GM20431 (cell line): ENCODE measurements around the gene TMEM247.

Experiments used
- in situ Hi-C: fragments of 300-500 bp; cut with MseI, MboI; formaldehyde crosslinking; loops from one replicate; pipeline ENCODE4 v1.15.0; 2020; ENCODE audit warnings: low sequenced_read_pairs; ENCODE audit not compliant: unreplicated experiment

Gene TMEM247

DNA sequence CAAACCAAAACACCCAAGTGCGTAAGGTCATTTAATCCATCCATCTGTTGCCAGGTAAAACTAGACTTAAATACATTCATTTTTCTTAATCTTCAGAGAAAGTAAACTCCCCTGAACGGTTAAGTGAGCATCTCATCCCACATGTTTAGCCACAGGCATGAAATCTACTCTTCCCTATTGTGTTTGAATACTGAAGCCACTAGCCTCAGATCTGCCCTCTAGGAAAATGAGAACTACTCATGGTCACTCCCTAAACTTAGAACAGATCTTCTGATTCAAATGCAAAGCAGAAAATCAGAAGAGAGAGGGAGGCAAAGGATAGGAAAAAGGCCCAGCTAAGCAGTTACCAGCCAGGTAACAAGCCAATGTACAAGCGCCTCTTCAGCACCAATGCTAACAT is 7.1 kb downstream of the TMEM247 start:
- in situ Hi-C loops = no loop called here

DNA sequence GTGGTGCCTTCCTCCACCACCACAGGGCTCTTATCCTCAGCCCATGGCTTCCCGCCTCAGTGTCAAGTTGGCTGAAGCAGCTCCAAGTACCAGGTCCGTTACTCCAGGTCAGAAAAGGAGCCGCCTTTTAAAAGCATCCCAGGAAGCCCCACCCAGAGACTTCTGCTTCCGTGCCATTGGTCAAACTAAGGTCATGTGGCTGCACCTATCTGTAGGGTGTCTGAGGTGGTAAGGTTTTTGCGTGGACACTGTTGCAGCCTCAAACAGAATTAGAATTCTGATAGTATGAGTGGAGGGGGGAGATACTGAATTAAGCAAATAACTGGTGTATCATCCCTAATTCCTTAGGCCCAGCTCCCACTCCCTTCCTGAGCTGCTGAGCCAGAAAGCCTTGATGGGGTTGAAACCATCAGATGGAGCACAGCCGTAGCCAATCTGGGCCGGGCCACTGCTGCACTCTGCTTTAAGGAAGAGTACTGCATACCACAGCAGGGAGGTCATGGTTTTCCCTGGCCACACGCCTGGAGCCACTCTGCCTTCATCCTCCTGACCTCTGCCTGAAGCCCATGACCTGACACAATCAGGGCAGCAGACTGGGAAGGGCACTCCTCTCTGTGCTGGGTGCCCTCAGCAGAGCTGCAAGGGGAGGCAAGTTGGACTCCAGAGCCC is 8.4 kb downstream of the TMEM247 start:
- in situ Hi-C loops = no loop called here

DNA sequence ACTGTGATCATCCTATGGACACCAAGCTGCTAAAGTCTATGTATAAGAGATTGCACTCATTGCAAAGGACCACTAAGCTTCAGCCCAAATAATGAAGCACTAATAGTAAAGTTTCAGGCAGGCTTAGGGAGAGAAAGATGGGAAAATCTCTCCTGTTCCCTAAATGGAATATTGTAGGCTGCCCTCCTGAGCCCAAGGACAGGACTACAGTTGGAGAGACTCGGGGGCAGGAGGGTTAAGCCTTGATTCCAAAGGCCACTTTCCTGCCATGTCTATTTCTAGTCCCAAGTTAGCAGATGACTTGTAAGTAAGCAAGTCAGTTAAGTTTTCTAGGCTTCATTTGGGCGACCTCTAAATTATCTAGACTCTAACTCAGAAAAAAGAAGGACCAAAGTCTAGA is 9.0 kb downstream of the TMEM247 start:
- in situ Hi-C loops = no loop called here

DNA sequence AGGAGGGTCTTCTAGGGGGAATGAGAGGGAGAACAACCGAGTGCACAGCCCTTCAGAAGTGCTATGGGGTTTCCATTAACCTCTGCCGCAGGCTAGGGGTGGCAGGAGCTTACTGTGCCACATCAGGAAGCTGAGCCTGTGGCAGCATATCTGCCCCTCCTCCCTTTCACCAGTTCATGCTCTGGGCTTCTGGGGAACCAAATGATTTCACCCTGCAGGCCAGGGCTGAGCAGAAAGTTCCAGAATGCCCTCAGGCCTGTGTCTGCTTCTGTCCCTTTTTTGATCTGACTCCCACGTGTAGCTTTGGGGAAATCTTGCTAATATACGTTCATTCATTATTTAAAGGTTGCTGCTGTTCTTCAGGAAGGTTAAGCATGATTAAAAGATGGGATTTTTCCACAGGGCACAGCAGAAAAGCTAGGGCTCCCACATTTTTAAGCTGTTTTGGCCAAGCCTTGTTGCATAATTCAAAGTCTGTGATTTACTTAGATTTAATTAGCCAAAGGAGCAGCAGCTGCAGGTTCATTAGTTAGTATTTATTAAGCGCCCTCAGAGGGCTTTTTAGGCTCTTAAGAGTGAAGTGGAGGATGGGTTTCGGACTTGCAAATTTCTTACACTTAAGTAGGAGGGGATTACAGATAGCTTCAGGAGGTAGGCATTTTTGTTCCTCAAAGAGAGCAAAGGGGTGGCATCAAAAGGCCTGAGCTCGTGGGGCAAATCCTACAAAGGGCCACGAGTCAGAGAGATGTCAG is 10.2 kb downstream of the TMEM247 start:
- in situ Hi-C loops = no loop called here

DNA sequence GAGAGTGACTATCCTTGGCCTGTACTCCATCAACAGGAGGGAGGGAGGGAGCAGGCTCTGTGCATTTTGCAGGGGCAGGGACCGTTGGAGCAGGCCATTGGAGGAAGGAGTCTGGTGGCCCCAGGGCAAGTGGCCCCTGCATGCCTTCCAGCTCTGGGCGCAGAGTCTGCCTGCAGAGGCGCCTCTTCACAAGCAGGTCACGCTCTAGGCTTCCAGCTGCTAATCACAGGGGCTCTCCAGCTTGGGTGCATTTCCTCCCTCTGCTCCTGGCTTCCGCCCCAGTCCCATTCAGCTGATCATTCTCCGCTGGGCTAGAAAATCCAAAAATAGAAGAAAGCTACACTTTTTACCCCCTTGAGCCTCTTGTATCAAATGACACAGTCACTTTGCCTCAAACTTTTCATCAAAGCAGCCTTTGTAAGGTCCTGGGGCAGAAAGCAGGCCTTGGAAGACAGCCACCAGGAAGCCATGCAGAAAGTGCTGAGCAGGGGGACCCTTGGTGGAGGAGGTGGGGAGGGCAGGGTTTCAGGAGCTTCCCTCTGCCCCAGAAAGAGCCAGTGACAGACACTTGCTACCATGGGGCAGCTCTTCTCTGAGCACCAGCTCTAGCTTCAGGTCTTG is 11.3 kb downstream of the TMEM247 start:
- in situ Hi-C loops = no loop called here

DNA sequence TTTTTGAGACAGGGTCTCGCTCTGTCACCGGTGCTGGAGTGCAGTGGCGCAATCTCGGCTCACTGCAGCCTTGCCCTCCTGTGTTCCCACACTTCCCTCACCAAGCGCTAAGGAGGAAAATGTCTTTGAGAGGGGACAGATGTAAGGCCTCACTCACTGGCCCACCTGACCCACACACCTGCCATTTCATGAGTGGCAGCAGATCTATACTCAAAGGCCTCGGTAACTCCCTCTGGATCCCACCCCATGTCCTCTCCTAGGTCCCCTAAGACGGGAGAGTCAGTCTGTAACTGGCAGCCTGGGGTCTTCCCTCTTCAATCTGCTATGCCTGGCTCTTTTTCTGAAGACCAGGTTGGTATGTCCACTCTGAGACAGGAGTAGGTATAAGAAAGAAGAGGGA is 12.9 kb downstream of the TMEM247 start:
- in situ Hi-C loops = no loop called here

DNA sequence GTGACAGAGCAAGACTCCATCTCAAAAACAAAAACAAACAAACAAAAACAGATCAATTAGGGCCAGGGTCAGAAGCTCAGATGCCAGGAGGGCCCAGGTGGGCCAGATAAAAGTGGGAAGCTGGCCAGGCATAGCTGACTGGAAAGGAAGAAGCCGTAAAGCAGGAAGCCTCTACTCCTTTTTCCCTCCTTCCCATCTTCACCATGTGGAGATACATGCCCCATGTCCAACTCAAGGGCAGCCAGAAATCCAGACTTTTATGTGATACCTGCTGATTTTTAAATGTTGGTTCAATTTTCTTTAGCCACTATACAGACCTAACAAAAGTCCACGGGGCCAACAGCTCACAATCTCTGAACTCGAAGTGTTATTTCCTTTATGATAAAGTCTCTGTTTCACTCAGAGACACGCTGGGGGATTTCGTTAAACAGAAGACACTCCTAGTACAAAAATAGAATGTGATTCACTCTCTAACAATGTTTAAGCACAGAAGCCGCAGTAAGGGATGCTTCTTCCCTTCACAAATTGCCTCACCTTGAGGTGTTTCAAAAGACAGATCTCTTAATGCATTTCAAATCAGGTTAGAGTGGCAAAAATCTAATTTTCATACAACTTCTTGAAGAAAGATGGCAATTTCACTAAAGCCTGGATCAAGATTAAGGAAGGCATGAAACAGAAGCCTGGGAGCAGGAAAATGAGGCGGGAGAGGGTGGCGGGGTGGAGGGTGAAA is 14.0 kb downstream of the TMEM247 start:
- in situ Hi-C loops = no loop called here

DNA sequence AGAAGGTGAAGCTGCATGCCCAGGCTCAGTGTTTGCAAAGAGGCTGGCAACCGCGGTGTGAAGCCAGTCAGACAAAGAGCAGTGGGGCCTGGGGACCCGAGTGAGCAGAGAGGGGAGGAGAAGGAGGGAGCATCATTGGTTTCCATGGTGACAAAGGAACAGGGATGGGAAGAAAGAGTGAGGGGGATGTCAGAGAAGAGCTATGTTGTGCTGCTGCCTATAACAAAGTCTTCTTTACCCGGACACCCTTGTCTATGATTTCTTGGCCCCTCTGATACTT is 14.5 kb downstream of the TMEM247 start:
- in situ Hi-C loops = no loop called here

DNA sequence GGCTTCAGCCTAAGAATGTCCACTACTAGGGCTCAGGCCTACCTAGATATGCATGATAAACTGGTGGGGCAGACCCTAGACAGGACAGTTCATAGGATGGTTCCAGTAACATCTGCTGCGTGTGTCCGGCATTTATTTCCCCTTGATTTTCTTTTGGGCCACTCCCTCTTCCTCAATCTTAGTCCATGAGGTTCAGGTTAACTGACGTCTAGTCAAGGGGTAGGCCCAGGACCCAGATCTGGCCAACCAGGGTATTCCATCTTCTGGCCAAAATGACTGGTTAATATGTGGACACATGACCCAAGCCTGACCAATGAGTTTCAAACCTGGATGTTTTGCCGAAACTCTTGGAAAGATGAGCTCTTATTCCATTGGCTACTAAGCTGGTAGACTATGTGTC is 15.2 kb downstream of the TMEM247 start:
- in situ Hi-C loops = no loop called here

DNA sequence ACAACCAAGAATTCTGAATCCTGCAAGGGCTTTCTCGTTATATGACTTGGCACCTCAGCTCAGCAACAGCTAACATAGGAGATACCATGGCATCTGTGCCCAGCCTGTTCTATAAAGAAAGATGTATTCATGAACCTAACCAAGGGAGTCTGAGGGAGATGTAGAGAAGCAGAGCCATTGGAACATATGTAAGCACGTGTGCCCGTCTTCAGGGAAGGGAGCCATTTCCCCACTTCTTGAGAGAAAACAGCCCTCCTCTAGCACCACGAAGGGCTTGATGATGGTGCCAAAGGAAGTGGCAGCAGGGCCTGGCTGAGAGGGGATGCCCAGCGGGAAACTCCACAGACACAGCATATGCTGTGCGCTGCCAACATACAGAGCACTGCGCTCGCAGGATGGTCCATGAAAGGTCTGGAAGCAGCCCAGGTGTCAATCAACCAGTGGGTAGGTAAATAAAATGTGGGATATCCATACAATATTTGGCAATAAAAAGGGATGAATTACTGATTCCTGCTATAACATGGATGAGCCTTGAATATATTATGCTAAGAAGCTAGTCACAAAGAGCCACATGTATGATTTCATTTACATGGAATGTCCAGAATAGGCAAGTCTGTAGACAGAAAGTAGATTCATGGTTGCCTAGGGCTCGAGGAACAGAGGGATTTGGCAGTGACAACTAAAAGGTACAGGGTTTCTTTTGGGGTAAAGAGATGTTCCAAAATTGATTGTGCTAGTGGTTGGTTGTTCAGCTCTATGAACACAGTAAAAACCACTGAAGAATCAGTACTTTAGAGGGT is 16.1 kb downstream of the TMEM247 start:
- in situ Hi-C loops = no loop called here

DNA sequence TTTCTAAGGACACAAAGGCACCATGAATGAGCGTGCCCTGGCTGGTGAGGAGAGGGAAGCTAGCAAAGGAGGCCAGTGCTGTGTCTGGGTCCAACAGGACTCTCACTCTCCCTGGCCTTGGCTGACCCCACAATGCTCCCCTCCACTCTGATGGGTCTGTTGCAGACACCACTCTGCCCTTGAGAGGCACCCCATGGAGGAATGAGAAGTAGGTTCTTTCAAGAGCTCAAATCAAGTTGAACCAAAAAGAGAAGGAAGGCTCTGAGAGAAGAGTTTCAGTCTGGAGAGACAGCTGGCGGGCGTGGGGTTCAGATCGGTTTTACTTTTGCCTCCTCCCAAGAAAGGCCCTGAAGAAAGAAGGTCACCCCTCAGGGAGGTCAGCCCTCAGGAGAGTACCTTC is 18.4 kb downstream of the TMEM247 start:
- in situ Hi-C loops = no loop called here

DNA sequence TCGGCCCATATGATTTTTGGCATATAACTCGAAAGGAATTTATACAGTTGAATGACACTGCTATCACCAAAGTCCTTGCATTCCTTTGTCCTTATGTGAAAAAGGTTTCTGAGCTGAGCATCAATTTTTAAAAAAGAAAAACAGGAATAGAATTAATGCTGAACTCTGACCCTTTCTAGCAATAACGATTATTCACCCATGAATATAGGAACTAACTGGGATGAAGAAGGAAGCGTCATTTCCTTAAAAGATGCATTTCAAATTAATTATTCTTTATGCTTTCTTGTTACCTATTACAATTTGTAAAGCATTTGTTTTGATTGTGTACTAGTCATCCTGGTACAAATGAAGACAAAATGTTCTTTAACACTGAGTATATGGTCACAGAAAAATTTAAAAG is 19.3 kb downstream of the TMEM247 start:
- in situ Hi-C loops = no loop called here

DNA sequence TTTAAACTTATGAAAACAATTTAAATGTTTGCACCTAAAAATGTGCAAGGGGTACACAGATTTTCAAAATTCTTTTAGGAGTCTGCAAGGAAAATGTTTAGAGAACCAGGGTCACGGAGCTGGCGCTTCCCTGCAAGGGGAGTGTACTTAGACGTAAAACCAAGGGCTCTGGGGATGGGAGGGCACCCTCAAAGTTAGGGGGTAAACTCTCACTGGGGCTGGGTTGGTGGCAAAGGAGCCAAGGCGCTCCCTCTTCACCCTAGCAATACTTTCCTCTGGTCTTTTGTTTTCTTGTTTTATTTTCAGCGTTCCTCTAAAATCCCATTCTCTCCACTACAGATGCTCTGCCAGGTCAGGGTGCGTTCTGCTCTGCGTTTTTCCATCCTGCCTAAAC is 20.0 kb downstream of the TMEM247 start:
- in situ Hi-C loops = no loop called here

DNA sequence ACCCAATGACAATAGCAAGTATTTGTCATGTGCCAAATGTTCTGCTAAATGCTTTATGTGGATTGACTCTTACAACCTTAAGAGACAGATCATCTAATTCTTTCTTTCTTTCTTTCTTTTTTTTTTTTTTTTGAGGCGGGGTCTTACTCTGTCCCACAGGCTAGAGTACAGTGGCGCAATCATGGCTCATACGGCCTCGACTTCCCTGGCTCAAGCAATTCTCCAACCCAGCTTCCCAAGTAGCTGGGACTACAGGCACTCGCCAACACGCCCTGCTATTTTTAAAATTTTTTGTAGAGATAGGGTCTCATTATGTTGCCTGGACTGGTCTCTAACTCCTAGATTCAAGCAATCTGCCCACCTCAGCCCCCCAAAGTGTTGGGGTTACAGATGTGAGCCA is 21.4 kb downstream of the TMEM247 start:
- in situ Hi-C loops = no loop called here

DNA sequence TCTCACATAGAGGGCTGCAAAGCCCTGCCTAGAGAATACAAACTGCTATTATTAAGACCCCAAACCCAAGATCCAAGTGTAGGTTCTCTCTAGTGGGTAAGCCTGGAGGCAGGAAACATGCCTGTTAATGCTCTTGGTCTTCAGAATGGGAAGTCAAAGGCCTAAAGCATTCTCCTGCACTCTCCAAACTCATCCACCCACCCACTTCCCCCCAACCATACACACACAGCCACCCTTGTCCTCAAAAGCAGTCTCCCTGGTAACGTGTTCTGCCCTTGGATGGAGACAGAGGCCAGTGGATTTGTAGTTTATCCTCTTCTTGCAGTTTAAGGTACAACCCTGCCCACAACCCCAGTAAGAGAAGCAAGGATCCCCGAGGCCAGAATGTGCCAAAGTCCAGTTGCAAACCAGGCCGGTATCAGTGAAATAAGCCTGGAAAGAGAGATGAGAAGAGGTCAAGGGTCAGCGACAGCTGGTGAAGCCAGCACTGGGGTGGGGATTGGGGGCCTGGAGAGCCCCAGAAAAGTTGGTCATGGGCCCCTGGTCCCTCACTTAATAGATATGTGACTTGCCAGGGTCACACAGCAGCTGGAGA is 23.0 kb downstream of the TMEM247 start:
- in situ Hi-C loops = no loop called here

DNA sequence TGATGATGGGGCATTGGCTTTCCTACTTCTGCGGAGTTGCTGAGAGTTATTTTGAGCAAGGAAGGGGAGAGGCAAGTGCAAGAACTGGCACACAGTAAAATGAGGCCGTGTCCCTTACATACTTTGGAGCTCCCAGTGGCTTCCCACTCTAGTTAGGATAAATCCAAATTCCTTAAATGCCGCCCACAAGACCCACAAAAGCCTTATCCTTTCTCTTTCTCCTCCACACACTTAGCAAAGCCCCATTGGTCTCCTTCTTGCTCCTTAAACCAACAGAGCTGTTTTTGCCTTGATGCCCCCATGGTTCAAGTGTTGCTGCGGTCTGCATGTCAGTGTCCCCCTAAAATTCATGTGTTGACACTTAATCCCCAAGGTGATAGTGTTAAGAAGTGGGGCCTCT is 24.3 kb downstream of the TMEM247 start:
- in situ Hi-C loops = no loop called here

DNA sequence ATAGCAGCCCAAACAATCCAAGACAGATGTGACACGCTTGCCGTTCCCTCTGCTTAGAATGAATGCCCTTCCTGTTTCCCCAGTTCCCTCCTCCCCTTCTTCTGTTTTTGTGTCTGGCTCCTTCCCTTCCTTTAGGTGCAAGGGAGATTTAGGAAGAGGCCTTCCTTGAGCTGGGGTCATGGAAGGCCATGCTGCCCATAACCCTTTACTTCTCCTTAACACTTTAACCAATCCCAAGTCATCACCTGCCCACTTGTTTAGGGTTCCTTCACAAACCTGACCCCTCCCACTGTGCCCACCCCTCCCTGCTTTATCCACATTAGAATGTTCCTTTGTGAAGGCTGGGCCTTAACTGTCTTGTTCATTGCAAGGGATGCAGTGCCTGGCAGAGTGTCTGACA is 24.9 kb downstream of the TMEM247 start:
- in situ Hi-C loops = no loop called here

DNA sequence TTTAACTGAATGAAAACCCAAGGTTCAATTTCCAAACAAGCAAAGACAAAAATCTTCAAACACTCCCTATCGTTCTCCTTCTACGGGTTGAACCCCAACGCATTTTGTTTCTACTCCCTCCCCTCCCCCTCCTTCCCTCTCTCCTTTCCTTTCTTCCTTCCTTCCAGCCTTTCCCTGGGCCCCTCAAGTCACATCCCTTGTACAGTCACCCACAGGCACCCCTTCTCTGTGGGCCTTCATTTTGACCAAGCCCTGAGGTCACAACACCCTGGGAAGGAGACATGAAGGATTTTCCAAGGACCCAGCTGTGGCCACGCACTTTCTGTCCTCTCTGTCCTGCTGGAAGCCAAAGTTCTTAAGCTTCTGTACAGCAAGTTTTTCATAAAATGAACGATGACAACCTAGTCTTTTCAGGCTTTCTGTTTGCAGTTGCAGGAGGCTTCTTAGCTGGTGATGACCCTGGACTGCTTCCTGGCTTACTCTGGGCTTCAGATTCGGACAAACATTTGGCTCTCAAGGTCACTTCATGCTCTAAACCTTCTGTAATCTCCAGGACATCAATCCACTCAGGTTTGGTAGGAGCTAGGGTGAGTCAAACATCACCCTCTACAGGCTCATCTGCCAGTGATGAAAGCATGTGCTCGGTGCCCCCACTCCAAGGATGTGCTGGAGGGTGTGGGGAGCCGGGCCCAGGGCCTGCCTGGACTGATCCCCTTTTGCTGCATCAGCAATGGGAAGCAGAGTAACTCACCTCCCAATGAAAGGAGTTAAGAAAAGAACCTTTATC is 25.5 kb downstream of the TMEM247 start:
- in situ Hi-C loops = no loop called here

DNA sequence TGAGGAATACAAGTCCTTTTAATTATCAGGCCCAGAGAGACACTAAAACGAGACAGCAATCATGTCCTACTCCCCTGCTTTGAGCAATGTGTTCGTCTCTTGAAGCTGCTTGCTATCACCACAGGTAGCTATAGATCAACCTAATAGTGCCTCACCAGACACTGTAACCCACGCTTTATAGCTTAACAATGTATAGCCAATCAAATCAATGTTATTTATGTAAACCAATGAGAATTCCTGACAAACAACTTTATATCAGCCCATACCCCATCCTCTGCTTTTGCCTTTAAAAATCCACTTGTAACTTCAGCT is 26.1 kb downstream of the TMEM247 start:
- in situ Hi-C loops = no loop called here
